ENCODE results near the gene MADD. TPM values are rescaled to one million over a fixed set of nuclear protein-coding genes. Genes with fewer than 3 reads are reported as not detected.
A peak's percentile ranks its signal among the peaks of the same experiment; 100 is the strongest.

MADD gene
- total and polyA plus RNA-seq, 2 donors (not counting 1 experiment from before 2014, with no cell fraction given) = 56.8 to 108 TPM

DNA sequence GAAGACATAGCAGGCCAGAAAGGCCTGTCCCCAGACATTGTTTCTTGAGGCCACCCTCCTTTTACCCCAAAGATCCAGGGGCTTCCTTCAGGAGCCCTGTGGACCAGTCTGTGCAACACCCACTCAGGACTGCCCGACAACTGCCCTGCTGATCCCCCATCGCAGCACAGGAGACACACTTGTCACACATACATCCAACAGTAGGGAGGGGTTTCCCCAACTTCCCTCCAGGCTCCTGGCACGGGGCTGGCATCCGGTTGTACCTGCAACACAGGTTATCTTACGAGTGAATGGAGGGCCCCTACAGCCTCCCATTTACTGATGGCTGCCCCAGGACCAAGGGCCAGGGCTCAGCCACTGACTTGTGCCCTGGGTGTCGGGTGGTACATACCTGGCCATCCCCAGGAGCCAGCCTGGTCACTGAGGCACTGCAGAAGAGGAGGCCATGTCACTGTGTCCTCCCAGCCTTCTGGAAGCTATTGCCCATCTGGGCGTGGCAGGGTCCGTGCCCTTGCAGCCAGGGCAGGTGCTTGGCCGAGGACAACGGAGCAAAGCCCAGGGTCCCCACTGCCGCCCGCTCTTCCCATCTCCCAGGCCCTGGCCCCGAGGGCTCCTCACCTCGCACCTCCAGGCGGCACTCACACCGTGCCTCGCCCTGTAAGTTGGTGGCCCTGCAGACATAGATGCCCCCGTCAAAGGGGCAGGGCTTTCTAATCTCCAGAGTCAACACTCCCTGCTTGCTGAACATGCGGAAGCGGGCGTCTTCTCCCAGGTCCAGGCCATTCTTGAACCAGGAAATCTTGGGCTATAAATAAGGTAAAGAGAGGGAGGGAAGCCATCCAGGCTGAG is 61.7 kb downstream of the MADD start:
- Histone ChIP-seq H2AFZ (ENCODE audit: insufficient read depth, low read depth, low read length, poor library complexity, severe bottlenecking) (no peak overlapping the region), H3K4me3 (ENCODE audit: control extremely low read depth in 1 of 5, extremely low read depth in 1 of 5, insufficient read depth in 1 of 5, low read depth in 2 of 5, low read length in 4 of 5) (no peak overlapping the region), H3K4me2 (replicated peaks; ENCODE audit: low read depth, low read length, poor library complexity, severe bottlenecking) (no peak overlapping the region), H3K79me2 (ENCODE audit: control insufficient read depth, insufficient read depth, low read length) (no peaks in the 10 kb centered on the region), H3K9ac (ENCODE audit: low read length) (no peak overlapping the region), H4K20me1 (ENCODE audit: control insufficient read depth, insufficient read depth, low read length, poor library complexity, severe bottlenecking) (no peaks in the 10 kb centered on the region), H3K9me3 (ENCODE audit: control extremely low read depth in 1 of 3, control insufficient read depth in 2 of 3, insufficient read depth in 1 of 3, low read length in 2 of 3) (no peaks in the 10 kb centered on the region), H3K27me3 (replicated peaks in 1 of 4; ENCODE audit: control extremely low read depth in 1 of 4, control insufficient read depth in 3 of 4, insufficient read depth in 4 of 4, low read length in 3 of 4) (no peaks in the 10 kb centered on the region), H3K27ac (ENCODE audit: low read length in 2 of 2) (no peak overlapping the region), H3K4me1 (ENCODE audit: control insufficient read depth in 2 of 2, insufficient read depth in 2 of 2, low read length in 2 of 2) (peaks cover 0 to 16% of the 10 kb centered on the region in 2 donors), H3K36me3 (replicated peaks in 1 of 2; ENCODE audit: control extremely low read depth in 1 of 2, control insufficient read depth in 1 of 2, extremely low read depth in 1 of 2, insufficient read depth in 2 of 2, low read length in 1 of 2) (peaks cover 0 to 35% of the 10 kb centered on the region in 2 experiments)
- no peak for DNase-seq
- no peak for ATAC-seq (ENCODE audit: low read depth)
- Mint-ChIP-seq H3K27ac (peak overlapping the region; percentile 59), H3K4me1 (peaks cover 14% of the 10 kb centered on the region), H3K9me3 (ENCODE audit: insufficient read depth) (no peaks in the 10 kb centered on the region), H3K4me3 (no peak overlapping the region), H3K27me3 (no peaks in the 10 kb centered on the region)
- no peak for TF ChIP-seq EZH2 (IDR thresholded peaks at IDR 0.05; ENCODE audit: borderline replicate concordance, insufficient read depth, low read depth, low read length, poor library complexity, severe bottlenecking)
- TF ChIP-seq CTCF (IDR thresholded peaks at IDR 0.05) = no peak
- CTCF ChIA-PET = interaction anchor here (2.0 kb wide), 1 partner anchor 80 kb away, joined by 11 read pairs; no protein-coding TSS in a partner anchor
- POLR2A ChIA-PET = no interaction called here
- intact Hi-C loops (cut with micrococcal nuclease) = no loop called here
- 92% methylated on average over 18 of the region's 21 CpGs for WGBS (ENCODE audit: insufficient coverage)

GRCh38 chr11:47332303-47332711 is 62.4 kb downstream of the MADD start:
- intact Hi-C loops (cut with micrococcal nuclease) = no loop called here
- Histone ChIP-seq H3K4me3 (ENCODE audit: control extremely low read depth in 1 of 5, extremely low read depth in 1 of 5, insufficient read depth in 1 of 5, low read depth in 2 of 5, low read length in 4 of 5) (no peak overlapping the region), H3K27ac (ENCODE audit: low read length in 2 of 2) (no peak overlapping the region), H4K20me1 (ENCODE audit: control insufficient read depth, insufficient read depth, low read length, poor library complexity, severe bottlenecking) (no peaks in the 10 kb centered on the region), H2AFZ (ENCODE audit: insufficient read depth, low read depth, low read length, poor library complexity, severe bottlenecking) (no peak overlapping the region), H3K9me3 (ENCODE audit: control extremely low read depth in 1 of 3, control insufficient read depth in 2 of 3, insufficient read depth in 1 of 3, low read length in 2 of 3) (no peaks in the 10 kb centered on the region), H3K36me3 (replicated peaks in 1 of 2; ENCODE audit: control extremely low read depth in 1 of 2, control insufficient read depth in 1 of 2, extremely low read depth in 1 of 2, insufficient read depth in 2 of 2, low read length in 1 of 2) (peaks cover 0 to 29% of the 10 kb centered on the region in 2 experiments), H3K9ac (ENCODE audit: low read length) (no peak overlapping the region), H3K79me2 (ENCODE audit: control insufficient read depth, insufficient read depth, low read length) (no peaks in the 10 kb centered on the region), H3K4me1 (ENCODE audit: control insufficient read depth in 2 of 2, insufficient read depth in 2 of 2, low read length in 2 of 2) (peaks cover 0 to 16% of the 10 kb centered on the region in 2 donors), H3K27me3 (replicated peaks in 1 of 4; ENCODE audit: control extremely low read depth in 1 of 4, control insufficient read depth in 3 of 4, insufficient read depth in 4 of 4, low read length in 3 of 4) (no peaks in the 10 kb centered on the region), H3K4me2 (replicated peaks; ENCODE audit: low read depth, low read length, poor library complexity, severe bottlenecking) (no peak overlapping the region)
- Mint-ChIP-seq H3K27me3 (no peaks in the 10 kb centered on the region), H3K4me3 (no peak overlapping the region), H3K9me3 (ENCODE audit: insufficient read depth) (no peaks in the 10 kb centered on the region), H3K27ac (no peak overlapping the region), H3K4me1 (peaks cover 14% of the 10 kb centered on the region)
- no peak for TF ChIP-seq CTCF (IDR thresholded peaks at IDR 0.05)
- TF ChIP-seq EZH2 (IDR thresholded peaks at IDR 0.05; ENCODE audit: borderline replicate concordance, insufficient read depth, low read depth, low read length, poor library complexity, severe bottlenecking) = no peak
- ATAC-seq (ENCODE audit: low read depth) (no peak), DNase-seq (no peak)
- 97% methylated on average over 8 of the region's 13 CpGs for WGBS (ENCODE audit: insufficient coverage)
- CTCF ChIA-PET = no interaction called here
- POLR2A ChIA-PET = no interaction called here

All from B cell (primary cell).